ENCODE measurements around the gene ZBTB8B. TPM values are rescaled to one million over a fixed set of nuclear protein-coding genes. Genes with fewer than 3 reads are reported as not detected.
"Not testable (repeated sequence)": the region's sequence is repeated elsewhere in the genome, so short reads cannot be mapped to it uniquely, and the experiment has no call there.

Gene ZBTB8B
- total and polyA plus RNA-seq, 10 of the 15 experiments (the other 5 are each of a cell fraction or from before 2014, with no cell fraction given): under 0.01 to 0.04 (median 0.01) TPM; not detected in 4

- intact Hi-C loops (cut with micrococcal nuclease; ENCODE audit: unreplicated experiment); H3K27ac ChIP-seq (ENCODE audit: control insufficient read depth, insufficient read depth); POLR2A ChIA-PET; H3K4me3 ChIP-seq; ATAC-seq; in situ Hi-C loops (cut with MboI); H3K79me2 ChIP-seq (ENCODE audit: control insufficient read depth, insufficient read depth, low read length); H4K20me1 ChIP-seq (ENCODE audit: control insufficient read depth, insufficient read depth); H3K4me1 ChIP-seq (ENCODE audit: control insufficient read depth, insufficient read depth, low read length); H3K9me3 ChIP-seq (replicated peaks; ENCODE audit: control insufficient read depth, insufficient read depth, low read length); SMC1A ChIA-PET (ENCODE audit: uncharacterized antibody, unreplicated experiment); RAD21 ChIA-PET (ENCODE audit: unreplicated experiment); H3K36me3 ChIP-seq (ENCODE audit: control insufficient read depth in 2 of 2, insufficient read depth in 2 of 2, low read length in 1 of 2); H3K27me3 ChIP-seq (replicated peaks in 1 of 2; ENCODE audit: control insufficient read depth in 2 of 2, insufficient read depth in 2 of 2, low read length in 1 of 2); DNase-seq (ENCODE audit: low read depth, low spot score); FAIRE-seq; H3K4me2 ChIP-seq (ENCODE audit: control insufficient read depth, insufficient read depth); BruUV-seq (replicated peaks); H3K9ac ChIP-seq (ENCODE audit: control insufficient read depth, insufficient read depth, low read length); H2AFZ ChIP-seq (ENCODE audit: control insufficient read depth, low read depth, low read length): not testable (repeated sequence)
- CTCF ChIA-PET: interaction anchor here (0.6 to 0.7 kb wide), 2 partner anchors 223 to 696 kb away, joined by 3 read pairs; no protein-coding TSS in a partner anchor
- 36% methylated on average over 3 of the region's 4 CpGs for WGBS (ENCODE audit: insufficient coverage, insufficient replicate concordance, low lambda C conversion rate, missing lambda C conversion rate)
Measured at GRCh38 chr1:32438777-32439176, 26.1 kb upstream of the ZBTB8B start.

GRCh38 chr1:32441467-32441866 lies 23.4 kb upstream of the ZBTB8B start:
- CTCF ChIA-PET: interaction anchor here (0.7 kb wide), 1 partner anchor 1620 kb away, joined by 3 read pairs; no protein-coding TSS in a partner anchor
- H3K79me2 ChIP-seq (ENCODE audit: control insufficient read depth, insufficient read depth, low read length); in situ Hi-C loops (cut with MboI); FAIRE-seq; ATAC-seq; H3K27me3 ChIP-seq (replicated peaks in 1 of 2; ENCODE audit: control insufficient read depth in 2 of 2, insufficient read depth in 2 of 2, low read length in 1 of 2); H3K4me2 ChIP-seq (ENCODE audit: control insufficient read depth, insufficient read depth); BruUV-seq (replicated peaks); SMC1A ChIA-PET (ENCODE audit: uncharacterized antibody, unreplicated experiment); DNase-seq (ENCODE audit: low read depth, low spot score); H4K20me1 ChIP-seq (ENCODE audit: control insufficient read depth, insufficient read depth); H3K4me1 ChIP-seq (ENCODE audit: control insufficient read depth, insufficient read depth, low read length); H3K9ac ChIP-seq (ENCODE audit: control insufficient read depth, insufficient read depth, low read length); H3K9me3 ChIP-seq (replicated peaks; ENCODE audit: control insufficient read depth, insufficient read depth, low read length); H2AFZ ChIP-seq (ENCODE audit: control insufficient read depth, low read depth, low read length); POLR2A ChIA-PET; intact Hi-C loops (cut with micrococcal nuclease; ENCODE audit: unreplicated experiment); H3K36me3 ChIP-seq (ENCODE audit: control insufficient read depth in 2 of 2, insufficient read depth in 2 of 2, low read length in 1 of 2); H3K27ac ChIP-seq (ENCODE audit: control insufficient read depth, insufficient read depth); RAD21 ChIA-PET (ENCODE audit: unreplicated experiment); H3K4me3 ChIP-seq: not testable (repeated sequence)
- WGBS (ENCODE audit: insufficient coverage, insufficient replicate concordance, low lambda C conversion rate, missing lambda C conversion rate): 75% methylated on average over 10 of the region's 10 CpGs
